HPDE6-E6E7 (cell line): ENCODE data around the gene GAS2L1.
A peak's percentile ranks its signal among the peaks of the same experiment; 100 is the strongest.

Experiments used
- DNase-seq: peaks from one replicate; pipeline ENCODE4 v3.0.0; 2011; ENCODE audit warnings: missing footprints; ENCODE audit errors: extremely low spot score

Gene GAS2L1

GRCh38 chr22:29327089-29327764 is 20.8 kb downstream of the GAS2L1 start:
- no peak for DNase-seq

GRCh38 chr22:29328055-29328454 is 21.6 kb downstream of the GAS2L1 start:
- DNase-seq = no peak

GRCh38 chr22:29328566-29329500 is 22.4 kb downstream of the GAS2L1 start:
- DNase-seq = no peak

GRCh38 chr22:29329581-29329980 is 23.1 kb downstream of the GAS2L1 start:
- no peak for DNase-seq

GRCh38 chr22:29330291-29330690 is 23.8 kb downstream of the GAS2L1 start:
- DNase-seq = no peak

GRCh38 chr22:29330753-29331152 is 24.3 kb downstream of the GAS2L1 start:
- DNase-seq = no peak

GRCh38 chr22:29331213-29331612 is 24.8 kb downstream of the GAS2L1 start:
- no peak for DNase-seq

GRCh38 chr22:29331658-29332300 is 25.3 kb downstream of the GAS2L1 start:
- no peak for DNase-seq

GRCh38 chr22:29332886-29333496 is 26.5 kb downstream of the GAS2L1 start:
- no peak for DNase-seq

- no peak for DNase-seq
Measured at GRCh38 chr22:29334148-29334547, 27.7 kb downstream of the GAS2L1 start.

GRCh38 chr22:29334696-29335344 is 28.4 kb downstream of the GAS2L1 start:
- no peak for DNase-seq

- no peak for DNase-seq
Measured at GRCh38 chr22:29335656-29336055, 29.2 kb downstream of the GAS2L1 start.

- no peak for DNase-seq
Measured at GRCh38 chr22:29336751-29337490, 30.5 kb downstream of the GAS2L1 start.

GRCh38 chr22:29337631-29338284 is 31.3 kb downstream of the GAS2L1 start:
- no peak for DNase-seq

GRCh38 chr22:29338398-29338797 is 31.9 kb downstream of the GAS2L1 start:
- DNase-seq = no peak

- DNase-seq = peak; percentile 25
Measured at GRCh38 chr22:29339381-29340235, 33.2 kb downstream of the GAS2L1 start.

GRCh38 chr22:29340566-29340965 is 34.1 kb downstream of the GAS2L1 start:
- DNase-seq = no peak

GRCh38 chr22:29341056-29341848 is 34.8 kb downstream of the GAS2L1 start:
- DNase-seq = no peak

- DNase-seq = no peak
Measured at GRCh38 chr22:29341849-29342127, 35.3 kb downstream of the GAS2L1 start.
